GM19035 (cell line): ENCODE data around the gene KCNJ11.
A peak's percentile ranks its signal among the peaks of the same experiment; 100 is the strongest.
"Not testable (repeated sequence)": the region's sequence is repeated elsewhere in the genome, so short reads cannot be mapped to it uniquely, and the experiment has no call there.

Experiments used
- ATAC-seq: cut with Tn5 transposase; IDR thresholded peaks from one replicate; pipeline ENCODE4 v1.9.1; 2021; ENCODE audit not compliant: unreplicated experiment

Gene KCNJ11

GRCh38 chr11:17388609-17389210, at the start of gene KCNJ11:
TSS of gene KCNJ11 (minus strand) at chr11:17388659. CDS start at chr11:17388091, 568 bp downstream.
- ATAC-seq, result peak; percentile 46

GRCh38 chr11:17437366-17437765, 48.9 kb upstream of the KCNJ11 start:
- ATAC-seq, result no peak

- no peak for ATAC-seq
Measured at GRCh38 chr11:17434108-17434507, 45.6 kb upstream of the KCNJ11 start.

GRCh38 chr11:17432002-17432401, 43.5 kb upstream of the KCNJ11 start:
- ATAC-seq, result no peak

- no peak for ATAC-seq
Measured at GRCh38 chr11:17431139-17431538, 42.7 kb upstream of the KCNJ11 start.

- ATAC-seq, result no peak
Measured at GRCh38 chr11:17430616-17431015, 42.2 kb upstream of the KCNJ11 start.

GRCh38 chr11:17428925-17429324, 40.5 kb upstream of the KCNJ11 start:
- no peak for ATAC-seq

- ATAC-seq, result no peak
Measured at GRCh38 chr11:17428261-17428660, 39.8 kb upstream of the KCNJ11 start.

GRCh38 chr11:17426233-17426632, 37.8 kb upstream of the KCNJ11 start:
- not testable (repeated sequence) for ATAC-seq

- no peak for ATAC-seq
Measured at GRCh38 chr11:17423533-17424310, 35.3 kb upstream of the KCNJ11 start.

GRCh38 chr11:17421781-17422180, 33.3 kb upstream of the KCNJ11 start:
- ATAC-seq, result no peak

GRCh38 chr11:17418444-17419081, 30.1 kb upstream of the KCNJ11 start:
- ATAC-seq, result no peak

- no peak for ATAC-seq
Measured at GRCh38 chr11:17416492-17416891, 28.0 kb upstream of the KCNJ11 start.

GRCh38 chr11:17415523-17416104, 27.2 kb upstream of the KCNJ11 start:
- no peak for ATAC-seq

- no peak for ATAC-seq
Measured at GRCh38 chr11:17414992-17415391, 26.5 kb upstream of the KCNJ11 start.

- ATAC-seq, result no peak
Measured at GRCh38 chr11:17414317-17414737, 25.9 kb upstream of the KCNJ11 start.

GRCh38 chr11:17413414-17414316, 25.2 kb upstream of the KCNJ11 start:
- no peak for ATAC-seq

GRCh38 chr11:17412488-17413180, 24.2 kb upstream of the KCNJ11 start:
- ATAC-seq, result no peak

- ATAC-seq, result no peak
Measured at GRCh38 chr11:17411418-17411817, 23.0 kb upstream of the KCNJ11 start.
